ENCODE results near the gene FAM13A. TPM values are rescaled to one million over a fixed set of nuclear protein-coding genes. Genes with fewer than 3 reads are reported as not detected.

Gene FAM13A
- total RNA-seq, 2 experiments from 2014 or later: 9.6 to 10.2 TPM

GRCh38 chr4:88780389-88780788 is 276.6 kb downstream of the FAM13A start:
- intact Hi-C loops (cut with DNase I, micrococcal nuclease): no loop called here
- no peak overlapping the region for H3K4me3 ChIP-seq (ENCODE audit: low read length)
- no peaks in the 10 kb centered on the region for H3K4me1 Mint-ChIP-seq (ENCODE audit: low read depth)
- no peaks in the 10 kb centered on the region for H3K9me3 ChIP-seq (ENCODE audit: control insufficient read depth in 1 of 2, insufficient read depth in 1 of 2, low read length in 2 of 2)
- TF ChIP-seq CTCF (IDR thresholded peaks at IDR 0.05): no peak
- no peaks in the 10 kb centered on the region for H3K9me3 Mint-ChIP-seq
- ChIA-PET POLR2A (no interaction called here), CTCF (interaction anchor here (0.9 to 1.5 kb wide), 2 partner anchors 8 to 23 kb away, joined by 3 read pairs; no protein-coding TSS in a partner anchor)
- H3K36me3 Mint-ChIP-seq (ENCODE audit: low read depth): peaks cover 6% of the 10 kb centered on the region
- no peak overlapping the region for H3K27ac ChIP-seq (ENCODE audit: low read depth in 1 of 2, low read length in 2 of 2)
- H3K27me3 Mint-ChIP-seq: no peaks in the 10 kb centered on the region
- ATAC-seq (ENCODE audit: poor library complexity): no peak
- H3K36me3 ChIP-seq (ENCODE audit: insufficient read depth, low read length): peaks cover 17% of the 10 kb centered on the region
- no peaks in the 10 kb centered on the region for H3K4me1 ChIP-seq (ENCODE audit: insufficient read depth, low read length)
- H3K27ac Mint-ChIP-seq: no peak overlapping the region
- H3K4me3 Mint-ChIP-seq: no peak overlapping the region
- no peaks in the 10 kb centered on the region for H3K27me3 ChIP-seq (ENCODE audit: control insufficient read depth in 1 of 2, insufficient read depth in 2 of 2, low read length in 2 of 2)
- no peak for DNase-seq

- Histone ChIP-seq H3K4me1 (ENCODE audit: insufficient read depth, low read length) (no peaks in the 10 kb centered on the region), H3K27me3 (ENCODE audit: control insufficient read depth in 1 of 2, insufficient read depth in 2 of 2, low read length in 2 of 2) (no peaks in the 10 kb centered on the region), H3K4me3 (ENCODE audit: low read length) (no peak overlapping the region), H3K36me3 (ENCODE audit: insufficient read depth, low read length) (peaks cover 17% of the 10 kb centered on the region), H3K27ac (ENCODE audit: low read depth in 1 of 2, low read length in 2 of 2) (no peak overlapping the region), H3K9me3 (ENCODE audit: control insufficient read depth in 1 of 2, insufficient read depth in 1 of 2, low read length in 2 of 2) (no peaks in the 10 kb centered on the region)
- DNase-seq: no peak
- no peaks in the 10 kb centered on the region for H3K27me3 Mint-ChIP-seq
- no peaks in the 10 kb centered on the region for H3K9me3 Mint-ChIP-seq
- H3K4me1 Mint-ChIP-seq (ENCODE audit: low read depth): no peaks in the 10 kb centered on the region
- ChIA-PET POLR2A (no interaction called here), CTCF (interaction anchor here (1.5 kb wide), 1 partner anchor 22 kb away, joined by 3 read pairs; no protein-coding TSS in a partner anchor)
- no peak for ATAC-seq (ENCODE audit: poor library complexity)
- H3K36me3 Mint-ChIP-seq (ENCODE audit: low read depth): peaks cover 3% of the 10 kb centered on the region
- H3K4me3 Mint-ChIP-seq: no peak overlapping the region
- no peak for TF ChIP-seq CTCF (IDR thresholded peaks at IDR 0.05)
- H3K27ac Mint-ChIP-seq: no peak overlapping the region
- intact Hi-C loops (cut with DNase I, micrococcal nuclease): no loop called here
These were observed 277.6 kb downstream of the FAM13A start for GRCh38 chr4:88779431-88779830.

GRCh38 chr4:88775529-88775928 is 281.5 kb downstream of the FAM13A start:
- DNase-seq (no peak), ATAC-seq (ENCODE audit: poor library complexity) (no peak)
- H3K9me3 Mint-ChIP-seq: no peaks in the 10 kb centered on the region
- intact Hi-C loops (cut with DNase I, micrococcal nuclease): no loop called here
- TF ChIP-seq CTCF (IDR thresholded peaks at IDR 0.05): no peak
- no peak overlapping the region for H3K4me3 Mint-ChIP-seq
- ChIA-PET POLR2A (no interaction called here), CTCF (interaction anchor here (0.6 kb wide), 1 partner anchor 170 kb away, joined by 5 read pairs; no protein-coding TSS in a partner anchor)
- H3K36me3 ChIP-seq (ENCODE audit: insufficient read depth, low read length): peaks cover 8% of the 10 kb centered on the region
- H3K27ac Mint-ChIP-seq: no peak overlapping the region
- no peaks in the 10 kb centered on the region for H3K4me1 ChIP-seq (ENCODE audit: insufficient read depth, low read length)
- H3K27me3 ChIP-seq (ENCODE audit: control insufficient read depth in 1 of 2, insufficient read depth in 2 of 2, low read length in 2 of 2): no peaks in the 10 kb centered on the region
- no peak overlapping the region for H3K4me3 ChIP-seq (ENCODE audit: low read length)
- peaks cover 3% of the 10 kb centered on the region for H3K36me3 Mint-ChIP-seq (ENCODE audit: low read depth)
- H3K9me3 ChIP-seq (ENCODE audit: control insufficient read depth in 1 of 2, insufficient read depth in 1 of 2, low read length in 2 of 2): no peaks in the 10 kb centered on the region
- H3K27ac ChIP-seq (ENCODE audit: low read depth in 1 of 2, low read length in 2 of 2): no peak overlapping the region
- no peaks in the 10 kb centered on the region for H3K27me3 Mint-ChIP-seq
- H3K4me1 Mint-ChIP-seq (ENCODE audit: low read depth): no peaks in the 10 kb centered on the region
